Anterior cingulate cortex (tissue), 58 donors: ENCODE measurements around the gene LTBP1.
"Not testable (repeated sequence)": the region's sequence is repeated elsewhere in the genome, so short reads cannot be mapped to it uniquely, and the experiment has no call there.

Experiments used
- DNase-seq, 58 donors: peaks; one replicate each; lab custom pipeline; 2025; lab: John Stamatoyannopoulos, UW

The LTBP1 gene

DNA sequence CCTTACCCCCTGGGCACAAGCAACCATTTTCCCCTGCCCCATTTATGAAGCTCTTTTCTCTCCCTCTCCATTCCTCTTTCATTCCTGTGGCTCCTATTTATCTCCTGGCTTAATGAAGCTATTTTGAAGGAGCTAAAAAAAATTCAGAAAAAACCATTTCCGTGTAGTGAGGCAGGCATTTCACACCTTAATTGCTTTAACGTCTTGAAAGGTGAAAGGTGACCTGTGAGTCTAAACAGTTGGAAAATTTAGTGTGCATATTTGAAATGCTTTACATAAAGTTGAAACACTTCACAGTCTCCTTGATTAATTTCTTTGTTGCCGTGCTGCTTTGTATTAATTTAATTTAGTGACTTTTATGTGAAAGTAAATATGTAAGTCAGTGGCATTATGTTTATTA lies 83.6 kb downstream of the LTBP1 start:
- DNase-seq, result no peak

DNA sequence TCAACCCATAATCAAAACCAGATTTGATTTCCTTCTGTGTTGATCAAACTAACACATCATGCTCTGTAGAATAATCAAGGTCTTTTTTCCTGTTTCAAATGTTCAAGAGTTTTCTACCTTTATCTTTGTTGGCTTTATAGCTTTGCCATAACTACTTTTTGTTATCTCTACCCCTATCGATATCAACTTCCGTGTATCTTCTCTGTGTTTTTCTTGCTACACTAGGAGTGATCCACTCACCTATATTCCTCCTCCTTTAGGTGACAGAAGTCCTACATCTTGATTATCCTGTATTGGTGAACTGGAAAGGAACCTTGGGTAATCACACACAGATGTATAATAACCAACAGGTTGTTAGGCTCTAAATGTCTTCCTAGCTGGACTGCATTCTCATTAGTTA lies 85.5 kb downstream of the LTBP1 start:
- DNase-seq, result no peak

DNA sequence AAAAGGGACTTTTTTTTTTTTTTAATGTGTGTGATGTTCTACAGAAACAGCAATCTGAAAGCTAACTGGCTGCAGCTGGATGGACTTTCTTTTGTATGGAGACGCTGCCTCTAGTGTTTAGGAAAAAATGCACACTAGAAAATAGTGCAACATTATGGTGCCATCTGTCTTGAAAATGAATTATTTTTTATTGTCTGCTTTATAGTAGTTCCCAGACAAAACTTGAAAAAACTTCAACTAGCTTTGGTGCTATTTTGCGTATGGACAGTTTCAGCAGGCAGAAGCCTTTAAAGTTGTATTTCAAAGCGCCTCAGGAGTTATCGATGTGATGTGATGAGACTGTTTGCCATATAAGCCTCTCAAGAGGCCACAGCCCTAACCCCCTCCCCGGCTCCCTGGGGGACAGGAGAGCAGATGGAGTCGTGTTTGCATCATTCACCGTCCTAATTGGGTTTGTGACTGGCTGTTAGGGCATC lies 86.9 kb downstream of the LTBP1 start:
- DNase-seq, result peak in 6 of 58 donors; percentile 3 to 46 (median 12)

DNA sequence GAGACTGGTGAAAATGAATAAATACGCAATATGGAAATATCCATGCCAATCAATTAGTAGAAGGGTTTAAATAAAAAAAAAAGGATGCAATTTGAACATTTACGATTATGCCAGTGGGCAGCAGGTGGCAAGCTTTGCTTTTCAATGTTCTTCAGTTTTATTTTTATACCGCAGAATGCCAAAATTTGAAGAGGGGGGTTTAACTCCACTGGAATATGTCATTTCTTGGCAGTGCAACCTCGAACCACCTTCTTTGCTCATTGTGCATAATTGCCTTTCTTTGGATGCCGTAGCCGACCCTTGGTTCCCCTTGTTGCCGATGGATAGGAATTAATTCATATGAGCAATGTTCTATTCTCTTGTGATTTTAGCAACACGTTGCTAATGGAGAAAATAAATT lies 88.0 kb downstream of the LTBP1 start:
- DNase-seq, result peak in 4 of 58 donors; percentile 5 to 12 (median 10)

DNA sequence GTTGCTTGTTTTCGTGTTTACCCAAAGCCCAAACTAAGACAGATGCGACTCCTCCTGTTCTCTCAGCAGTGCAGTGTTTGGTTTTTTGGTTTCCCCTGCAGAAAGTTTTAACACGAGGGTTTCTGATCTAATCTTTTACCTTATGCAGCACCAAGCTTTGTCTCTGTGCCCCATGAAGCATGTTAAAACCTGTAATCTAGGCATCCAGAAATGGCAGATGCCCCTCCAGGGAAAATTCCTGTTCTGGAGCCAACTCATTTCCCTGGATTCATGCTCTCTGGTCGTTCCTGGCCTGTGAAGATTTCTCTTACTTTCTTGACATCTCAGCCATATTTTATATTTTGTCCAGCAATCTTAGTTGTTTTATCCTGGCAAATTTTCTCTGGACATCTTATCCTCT lies 91.5 kb downstream of the LTBP1 start:
- no peak for DNase-seq

DNA sequence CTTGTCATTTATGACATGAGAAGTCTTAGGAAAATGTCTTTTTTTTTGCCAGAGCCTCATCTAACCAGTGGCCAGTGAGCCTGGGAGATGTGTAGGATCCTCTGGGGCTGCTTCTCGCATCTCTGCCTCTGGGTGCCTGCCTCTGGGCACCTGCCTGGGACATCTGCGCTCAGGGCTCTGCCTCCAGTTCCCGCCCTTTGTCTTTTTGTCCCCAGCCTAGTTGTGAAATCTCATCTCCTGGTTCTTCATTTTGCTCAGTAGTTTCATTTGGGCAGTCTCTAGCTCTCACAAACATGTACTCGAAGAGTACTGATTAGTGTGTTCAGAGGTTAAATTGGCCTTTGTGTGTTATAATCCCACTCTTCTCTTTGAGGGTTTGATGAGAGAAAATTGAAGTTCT lies 92.0 kb downstream of the LTBP1 start:
- DNase-seq, result no peak

DNA sequence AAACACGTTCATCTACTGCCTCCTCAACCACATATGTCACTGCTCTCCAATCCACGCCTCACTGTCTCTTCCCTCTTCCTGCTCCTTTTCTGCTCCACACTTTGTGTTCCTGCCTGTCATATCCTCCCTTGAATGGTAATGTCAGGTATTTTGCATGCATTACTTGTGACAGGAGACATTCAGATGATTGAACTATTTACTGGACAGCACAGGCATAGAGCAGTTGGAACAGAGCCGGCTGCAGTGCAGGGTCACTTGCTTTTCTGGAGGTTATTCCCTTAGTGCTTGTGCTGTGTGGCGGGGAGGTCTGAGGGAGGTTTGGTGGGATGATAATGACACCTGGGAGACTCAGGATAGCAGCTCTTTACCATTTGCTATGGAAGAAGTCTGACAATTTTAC lies 93.8 kb downstream of the LTBP1 start:
- no peak for DNase-seq

DNA sequence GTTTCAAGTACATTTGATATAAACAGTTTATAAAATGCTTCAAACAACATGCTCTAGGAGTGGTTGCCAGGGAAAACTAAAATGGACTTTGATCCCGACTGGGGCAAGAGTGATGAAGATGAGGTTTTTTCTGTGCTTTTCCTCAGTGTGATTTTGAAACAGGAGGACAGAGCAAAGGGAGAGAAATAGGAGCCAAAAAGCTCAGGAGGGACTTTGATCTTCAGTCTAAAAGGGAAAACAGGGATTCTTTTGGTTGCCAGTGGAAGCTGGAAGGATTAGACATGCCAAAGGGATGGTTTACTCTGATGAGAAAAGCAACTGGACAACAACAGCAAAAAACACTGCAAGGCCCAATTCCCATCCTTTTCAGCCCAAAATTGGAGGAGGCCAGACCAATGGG lies 95.5 kb downstream of the LTBP1 start:
- no peak for DNase-seq

DNA sequence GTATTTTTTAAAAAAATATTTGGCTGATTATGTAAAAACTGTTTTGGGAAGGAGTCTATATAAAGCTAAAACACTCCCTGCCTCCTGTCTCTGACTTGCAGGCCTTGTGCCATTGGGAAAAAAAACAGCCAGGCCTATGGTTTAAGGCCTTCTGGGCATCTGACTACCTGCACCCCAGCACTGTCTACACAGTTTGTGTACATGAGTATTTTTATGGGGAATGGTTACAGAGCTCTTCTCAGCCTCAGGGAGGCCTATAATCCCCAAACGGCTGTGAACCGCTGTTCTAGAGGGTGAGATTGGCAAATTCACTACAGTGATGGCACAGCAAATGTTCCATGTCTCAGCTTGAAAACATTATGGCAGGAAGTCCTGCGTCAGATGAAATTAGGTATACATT lies 96.1 kb downstream of the LTBP1 start:
- no peak for DNase-seq

DNA sequence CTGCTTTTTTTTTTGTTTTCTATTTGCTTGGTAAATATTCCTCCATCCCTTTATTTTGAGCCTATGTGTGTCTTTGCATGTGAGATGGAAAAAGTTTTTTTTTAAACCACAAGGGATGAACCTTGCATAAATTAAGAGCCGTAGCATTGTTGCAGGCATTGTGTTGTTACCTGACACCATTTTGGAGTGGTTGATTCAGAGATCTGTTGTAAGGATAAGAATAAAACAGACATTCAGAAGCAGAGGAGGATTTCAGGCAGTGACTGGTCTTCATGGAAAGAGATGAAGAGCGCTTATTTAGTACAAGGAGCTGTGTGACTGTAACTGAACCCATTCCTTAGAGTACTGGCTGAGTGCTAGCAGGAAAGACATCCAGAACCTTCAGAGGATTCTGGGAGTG lies 101.2 kb downstream of the LTBP1 start:
- no peak for DNase-seq

DNA sequence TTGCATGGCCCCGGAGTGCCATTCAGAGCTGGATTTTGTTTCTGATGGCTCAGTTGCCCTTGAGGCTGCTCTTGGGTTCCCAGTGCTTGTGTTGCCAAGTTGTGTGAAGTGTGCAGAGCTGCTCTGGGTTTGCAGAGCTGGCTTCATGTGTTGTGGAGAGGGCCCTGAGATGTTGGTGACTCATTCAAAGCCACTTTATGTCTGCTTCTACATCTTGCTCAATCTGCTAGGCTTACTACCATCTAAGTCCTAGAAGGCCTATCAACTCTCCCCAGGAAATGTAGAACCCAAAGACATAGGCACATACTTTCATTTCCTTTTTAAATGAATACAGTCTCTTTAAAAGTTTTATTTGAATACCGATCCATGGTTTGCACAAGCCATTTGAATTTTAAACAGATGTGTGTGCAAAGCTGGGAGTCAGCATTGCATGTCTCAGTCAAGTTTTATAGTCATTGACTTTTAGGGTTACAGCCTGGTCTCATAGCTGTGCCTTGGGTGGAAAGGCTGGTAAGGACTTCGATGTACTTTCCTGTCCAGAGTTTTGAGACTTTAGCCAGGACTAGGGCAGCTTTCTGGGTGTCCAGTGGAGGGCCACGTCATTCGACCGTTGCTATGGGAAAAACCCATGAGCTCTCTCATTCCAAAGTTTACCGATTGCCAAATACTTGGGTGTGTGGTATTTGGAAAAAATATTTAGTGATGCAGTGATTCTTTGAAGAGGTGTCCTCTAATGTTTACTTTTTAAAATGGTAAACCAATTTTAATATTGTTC lies 105.0 kb downstream of the LTBP1 start:
- no peak for DNase-seq

DNA sequence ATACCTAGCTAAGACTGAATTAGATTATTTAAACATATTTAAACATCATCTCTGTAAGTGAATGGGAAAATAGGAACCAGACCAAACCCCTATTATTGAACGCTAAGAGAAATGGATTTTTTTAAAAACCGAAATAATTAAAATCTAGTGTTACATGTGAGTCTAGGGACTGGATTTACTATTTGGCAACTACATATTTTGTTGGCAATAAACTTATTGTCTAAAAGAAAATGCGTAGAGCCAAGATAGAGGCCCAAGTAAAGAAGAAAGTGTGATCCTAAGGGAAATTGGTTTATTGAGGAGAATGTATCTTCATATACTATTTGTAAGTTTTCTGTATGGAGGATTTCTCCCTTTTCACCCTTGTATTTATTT lies 105.6 kb downstream of the LTBP1 start:
- DNase-seq, result no peak

DNA sequence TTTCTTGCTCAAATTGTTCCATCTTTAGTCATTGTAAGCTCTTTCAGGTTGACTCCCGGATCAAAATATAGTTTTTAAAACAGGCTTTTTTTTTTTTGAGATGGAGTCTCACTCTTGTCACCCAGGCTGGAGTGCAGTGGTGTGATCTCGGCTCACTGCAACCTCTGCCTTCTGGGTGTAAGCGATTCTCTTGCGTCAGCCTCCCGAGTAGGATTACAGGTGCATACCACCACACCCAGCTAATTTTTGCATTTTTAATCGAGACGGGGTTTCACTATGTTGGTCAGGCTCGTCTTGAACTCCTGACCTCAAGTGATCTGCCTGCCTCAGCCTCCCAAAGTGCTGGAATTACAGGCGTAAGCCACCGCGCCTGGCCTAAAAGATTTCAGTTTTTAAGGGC lies 106.0 kb downstream of the LTBP1 start:
- DNase-seq, result not testable (repeated sequence)

DNA sequence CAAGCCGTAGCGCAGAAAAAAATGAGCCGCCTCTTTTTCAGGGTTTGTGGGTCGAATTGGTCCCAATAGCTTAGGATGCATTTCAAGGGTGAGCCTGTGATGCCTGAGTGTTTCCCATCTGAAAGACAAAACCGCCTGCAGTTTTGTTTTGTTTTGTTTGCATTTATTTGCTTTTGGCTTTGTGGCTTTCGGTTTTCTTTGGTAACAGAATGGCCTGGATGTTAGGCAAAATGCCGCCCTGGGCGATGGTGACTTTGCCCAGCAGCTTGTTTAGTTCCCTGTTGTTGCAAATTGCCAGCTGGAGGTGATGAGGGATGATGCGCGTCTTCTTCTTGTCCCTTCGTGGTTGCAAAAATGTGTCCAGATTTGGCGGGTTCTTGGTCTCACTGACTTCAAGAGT lies 109.4 kb downstream of the LTBP1 start:
- no peak for DNase-seq

DNA sequence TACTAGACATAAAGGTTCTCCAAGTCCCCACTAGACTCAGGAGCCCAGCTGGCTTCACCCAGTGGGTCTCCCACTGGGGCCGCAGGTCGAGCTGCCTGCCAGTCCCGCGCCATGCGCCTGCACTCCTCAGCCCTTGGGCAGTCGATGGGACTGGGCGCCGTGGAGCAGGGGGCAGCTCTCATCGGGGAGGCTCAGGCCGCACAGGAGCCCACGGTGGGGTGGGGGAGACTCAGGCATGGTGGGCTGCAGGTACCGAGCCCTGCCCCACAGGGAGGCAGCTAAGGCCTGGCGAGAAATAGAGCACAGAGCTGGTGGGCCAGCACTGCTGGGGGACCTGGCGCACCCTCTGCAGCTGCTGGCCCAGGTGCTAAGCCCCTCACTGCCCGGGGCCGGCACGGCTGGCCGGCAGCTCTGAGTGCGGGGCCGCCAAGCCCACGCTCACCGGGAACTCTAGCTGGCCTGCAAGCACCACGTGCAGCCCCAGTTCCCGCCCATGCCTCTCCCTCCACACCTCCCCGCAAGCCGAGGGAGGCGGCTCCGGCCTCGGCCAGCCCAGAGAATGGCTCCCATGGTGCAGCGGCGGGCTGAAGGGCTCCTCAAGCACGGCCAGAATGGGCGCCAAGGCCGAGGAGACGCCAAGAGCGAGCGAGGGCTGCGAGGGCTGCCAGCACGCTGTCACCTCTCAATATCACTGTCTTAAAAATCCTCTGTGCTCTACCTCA lies 110.7 kb downstream of the LTBP1 start:
- not testable (repeated sequence) for DNase-seq

DNA sequence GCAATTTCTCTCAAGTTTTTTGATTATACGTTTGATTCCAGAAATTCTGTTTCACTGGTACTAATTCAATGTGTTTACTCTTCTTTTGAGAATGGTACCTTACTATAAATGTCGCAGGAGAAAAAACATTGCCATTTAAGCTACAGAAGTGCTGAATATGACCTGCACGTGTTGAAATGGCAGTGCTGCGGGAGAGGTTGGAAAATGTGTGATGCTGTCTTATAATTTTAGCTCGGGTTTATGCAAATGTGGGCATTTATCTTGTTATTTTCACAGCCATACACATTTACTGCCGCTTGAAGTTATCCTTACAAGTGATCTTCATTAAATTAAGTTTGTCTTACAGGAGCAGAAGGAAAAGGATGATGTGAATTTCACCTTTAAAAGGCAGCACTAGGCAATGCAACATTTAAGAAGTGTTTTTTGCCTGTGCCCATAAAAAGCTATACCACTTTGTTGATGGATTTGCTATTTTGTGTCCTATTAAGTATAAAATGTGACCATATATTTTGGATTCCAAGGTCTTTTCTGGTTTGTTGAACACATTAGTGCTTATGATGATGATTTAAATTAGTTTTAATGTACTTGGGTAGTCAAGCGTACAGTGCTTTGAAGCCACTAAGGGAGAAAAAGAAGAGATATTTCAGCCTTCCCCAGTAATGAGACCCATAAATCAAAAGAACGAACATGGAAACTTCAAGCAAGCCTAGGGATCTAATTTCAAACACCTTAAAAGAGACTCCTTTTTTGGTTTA lies 112.1 kb downstream of the LTBP1 start:
- no peak for DNase-seq

DNA sequence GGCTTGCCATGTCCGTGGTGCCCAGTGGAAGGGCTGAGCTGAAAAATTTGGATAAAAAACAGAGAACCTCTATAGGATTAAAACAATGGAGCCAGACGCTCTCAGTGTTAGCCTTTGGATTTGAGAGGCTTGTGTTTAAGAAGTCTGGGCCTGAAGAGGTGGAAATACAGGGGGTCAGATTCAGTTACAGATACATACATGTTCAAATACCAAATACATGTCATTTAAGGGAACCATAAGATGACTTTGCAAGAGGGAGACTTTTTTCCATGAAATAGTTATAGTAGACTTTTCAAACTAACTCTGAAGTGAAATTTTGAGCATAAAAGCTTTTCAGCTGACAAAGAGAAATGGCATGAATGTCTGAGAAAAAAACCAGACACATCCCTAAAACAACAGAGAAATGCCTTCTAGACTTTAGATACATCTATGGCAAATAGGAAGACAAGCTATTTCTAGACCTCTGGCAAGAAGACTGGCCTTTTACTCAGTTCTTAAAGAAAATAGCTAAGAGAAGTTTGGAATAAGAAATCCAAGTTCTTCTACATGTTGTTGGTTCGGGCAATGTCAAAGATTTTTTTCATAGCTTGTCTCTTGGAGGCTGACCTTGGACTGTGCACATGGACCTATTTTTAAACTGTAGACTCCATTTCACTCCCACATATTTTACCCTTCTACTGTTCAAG lies 112.9 kb downstream of the LTBP1 start:
- DNase-seq, result no peak

DNA sequence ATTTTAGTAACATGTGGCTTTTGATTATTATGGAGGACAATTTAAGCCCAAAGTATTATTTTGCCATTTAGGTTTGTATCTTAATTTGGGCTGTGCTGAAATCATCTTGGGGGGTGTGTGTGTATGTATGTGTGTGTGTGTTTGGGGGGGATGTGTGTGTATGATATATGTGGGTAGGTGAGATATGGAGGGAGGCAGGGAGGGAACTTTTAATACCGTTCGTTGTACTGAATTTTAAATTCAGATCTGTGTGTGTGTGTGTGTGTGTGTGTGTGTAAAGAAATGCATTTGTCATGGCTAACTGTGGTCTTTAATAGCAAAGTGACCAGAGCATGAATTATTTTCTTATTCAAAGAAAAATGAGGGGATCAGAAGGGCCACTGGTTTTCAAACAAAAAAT lies 113.7 kb downstream of the LTBP1 start:
- no peak for DNase-seq

DNA sequence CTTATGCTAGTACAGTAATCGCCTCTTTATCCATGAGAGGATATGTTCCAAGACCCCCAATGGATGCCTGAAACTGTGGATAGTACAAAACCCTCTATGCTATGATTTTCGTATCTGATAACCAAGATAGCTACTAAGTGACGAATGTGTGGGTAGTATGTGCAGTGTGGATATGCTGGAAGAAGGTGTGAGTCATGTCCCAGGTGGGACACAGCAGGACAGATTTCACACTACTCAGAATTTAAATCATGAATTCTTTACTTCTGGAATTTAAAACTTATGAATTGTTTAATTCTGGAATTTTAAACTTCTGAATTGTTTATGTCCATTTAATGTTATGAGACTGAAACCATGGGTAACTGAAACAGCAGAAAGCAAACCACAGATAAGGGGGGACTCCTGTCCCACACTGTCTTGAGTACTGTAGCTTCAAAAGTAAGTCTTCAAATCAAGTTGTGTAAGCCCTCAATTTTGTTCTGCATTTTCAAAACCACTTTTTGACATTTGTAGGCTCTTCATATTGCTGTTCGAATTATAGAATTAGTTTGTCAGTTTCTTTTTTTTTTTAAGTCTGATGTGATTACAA lies 116.0 kb downstream of the LTBP1 start:
- DNase-seq, result no peak

DNA sequence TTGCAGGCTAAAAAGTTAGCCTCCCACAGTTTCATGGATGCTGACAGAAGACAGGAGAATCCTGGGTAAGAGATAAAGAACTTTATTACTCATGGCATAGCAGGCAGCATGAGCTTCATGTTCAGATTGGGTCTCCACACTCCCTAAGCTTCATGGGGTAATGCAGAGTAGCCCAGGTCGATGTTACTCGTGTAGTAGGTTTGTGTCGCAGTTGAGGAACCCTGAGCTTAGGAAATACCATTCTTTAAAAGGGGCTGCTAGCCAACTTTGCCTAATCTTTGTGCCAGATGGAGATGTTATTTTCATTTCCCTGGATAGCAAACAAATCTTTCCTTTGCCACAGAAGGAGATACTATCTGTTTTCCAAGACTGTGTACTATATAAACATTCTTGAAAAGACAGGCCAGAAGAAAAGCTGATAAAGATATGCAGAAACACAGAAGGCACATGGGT lies 117.6 kb downstream of the LTBP1 start:
- DNase-seq, result no peak
